B cell (primary cell): ENCODE data around the gene MNAT1.

ENCODE experiments used
- EZH2 ChIP-seq: IDR thresholded peaks from 2 replicates; pipeline ENCODE4 v1.6.1; 2012; ENCODE audit warnings: borderline replicate concordance, low read depth, mild to moderate bottlenecking, moderate library complexity, low read length; ENCODE audit not compliant: insufficient read depth, poor library complexity, severe bottlenecking
- TF ChIP-seq, protein P1 (sequence below): fragments of 200-600 bp; IDR thresholded peaks from one replicate; pipeline ENCODE4 v1.8.0; 2022; ENCODE audit warnings: antibody characterized with exemption, mild to moderate bottlenecking

DNA sequence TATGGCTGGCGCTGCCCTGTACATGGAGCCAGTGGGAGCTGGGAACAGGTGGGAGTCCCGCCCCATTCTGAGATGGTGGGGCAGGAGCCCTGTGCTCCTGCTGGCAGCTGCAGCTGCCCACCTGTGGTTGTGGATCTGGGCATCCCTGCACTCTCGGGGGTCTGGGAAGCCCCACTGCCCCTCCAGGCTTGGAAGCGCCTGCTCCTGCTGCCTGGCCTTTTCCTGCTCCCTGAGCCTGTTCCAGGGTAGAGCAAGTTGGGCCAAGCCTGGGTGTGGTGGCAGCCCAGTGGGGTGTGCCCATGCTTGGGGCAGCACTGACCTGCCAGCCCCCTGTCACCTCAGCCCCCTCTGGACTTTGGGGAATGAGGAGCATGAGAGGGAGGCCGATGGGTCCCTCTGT lies 104.0 kb downstream of the MNAT1 start:
- TF ChIP-seq, protein P1, sequence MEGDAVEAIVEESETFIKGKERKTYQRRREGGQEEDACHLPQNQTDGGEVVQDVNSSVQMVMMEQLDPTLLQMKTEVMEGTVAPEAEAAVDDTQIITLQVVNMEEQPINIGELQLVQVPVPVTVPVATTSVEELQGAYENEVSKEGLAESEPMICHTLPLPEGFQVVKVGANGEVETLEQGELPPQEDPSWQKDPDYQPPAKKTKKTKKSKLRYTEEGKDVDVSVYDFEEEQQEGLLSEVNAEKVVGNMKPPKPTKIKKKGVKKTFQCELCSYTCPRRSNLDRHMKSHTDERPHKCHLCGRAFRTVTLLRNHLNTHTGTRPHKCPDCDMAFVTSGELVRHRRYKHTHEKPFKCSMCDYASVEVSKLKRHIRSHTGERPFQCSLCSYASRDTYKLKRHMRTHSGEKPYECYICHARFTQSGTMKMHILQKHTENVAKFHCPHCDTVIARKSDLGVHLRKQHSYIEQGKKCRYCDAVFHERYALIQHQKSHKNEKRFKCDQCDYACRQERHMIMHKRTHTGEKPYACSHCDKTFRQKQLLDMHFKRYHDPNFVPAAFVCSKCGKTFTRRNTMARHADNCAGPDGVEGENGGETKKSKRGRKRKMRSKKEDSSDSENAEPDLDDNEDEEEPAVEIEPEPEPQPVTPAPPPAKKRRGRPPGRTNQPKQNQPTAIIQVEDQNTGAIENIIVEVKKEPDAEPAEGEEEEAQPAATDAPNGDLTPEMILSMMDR = no peak
- TF ChIP-seq EZH2 = no peak
